ENCODE results near the gene SMYD4. TPM values are rescaled to one million over a fixed set of nuclear protein-coding genes. Genes with fewer than 3 reads are reported as not detected.
A peak's percentile ranks its signal among the peaks of the same experiment; 100 is the strongest.
"Not testable (repeated sequence)": the region's sequence is repeated elsewhere in the genome, so short reads cannot be mapped to it uniquely, and the experiment has no call there.

SMYD4 gene
- total RNA-seq, 1 experiment from 2014 or later, result 10.1 TPM

DNA sequence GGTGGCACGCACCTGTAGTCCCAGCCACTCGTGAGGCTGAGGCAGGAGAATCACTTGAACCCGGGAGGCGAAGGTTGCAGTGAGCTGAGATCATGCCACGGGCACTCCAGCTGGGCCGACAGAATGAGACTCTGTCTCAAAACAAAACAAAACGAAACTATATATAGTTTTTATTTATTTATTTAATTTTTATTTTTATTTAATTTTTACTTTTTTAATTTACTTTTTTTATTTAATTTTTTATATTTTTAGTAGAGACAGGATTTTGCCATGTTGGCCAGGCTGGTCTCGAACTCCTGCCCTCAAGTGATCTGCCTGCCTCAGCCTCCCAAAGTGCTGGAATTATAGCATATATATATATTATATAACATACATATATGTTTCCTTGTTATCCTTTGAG lies 26.8 kb upstream of the SMYD4 start:
- not testable (repeated sequence) for DNase-seq; H3K4me1 ChIP-seq; H3K27me3 ChIP-seq; H3K27ac ChIP-seq; H3K4me3 ChIP-seq; H3K36me3 ChIP-seq; H3K9me3 ChIP-seq (replicated peaks)

DNA sequence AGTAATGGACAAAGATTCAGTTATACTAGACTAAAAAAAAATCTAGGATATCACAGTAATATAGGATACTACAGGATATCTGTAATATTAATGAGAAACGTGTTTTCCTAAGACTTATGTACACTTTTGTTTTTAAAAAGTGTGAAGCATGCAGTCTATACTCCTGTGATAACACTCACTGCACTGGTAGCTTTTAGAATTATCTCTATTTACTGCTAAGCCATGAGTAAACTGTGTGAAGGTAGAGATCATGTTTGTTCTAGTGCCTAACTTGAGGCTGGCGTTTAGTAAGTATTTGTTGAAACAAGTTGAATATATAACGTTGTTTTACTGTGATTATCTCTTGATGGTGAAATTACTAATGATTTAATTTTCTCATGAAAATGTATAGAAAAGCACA lies 24.0 kb upstream of the SMYD4 start:
- Histone ChIP-seq H3K4me3 (no peak overlapping the region), H3K36me3 (peaks cover 9% of the 10 kb centered on the region; the same call in 1 of the 2 replicates), H3K27ac (no peak overlapping the region), H3K27me3 (no peaks in the 10 kb centered on the region), H3K4me1 (no peaks in the 10 kb centered on the region), H3K9me3 (replicated peaks) (no peaks in the 10 kb centered on the region)
- no peak for DNase-seq

DNA sequence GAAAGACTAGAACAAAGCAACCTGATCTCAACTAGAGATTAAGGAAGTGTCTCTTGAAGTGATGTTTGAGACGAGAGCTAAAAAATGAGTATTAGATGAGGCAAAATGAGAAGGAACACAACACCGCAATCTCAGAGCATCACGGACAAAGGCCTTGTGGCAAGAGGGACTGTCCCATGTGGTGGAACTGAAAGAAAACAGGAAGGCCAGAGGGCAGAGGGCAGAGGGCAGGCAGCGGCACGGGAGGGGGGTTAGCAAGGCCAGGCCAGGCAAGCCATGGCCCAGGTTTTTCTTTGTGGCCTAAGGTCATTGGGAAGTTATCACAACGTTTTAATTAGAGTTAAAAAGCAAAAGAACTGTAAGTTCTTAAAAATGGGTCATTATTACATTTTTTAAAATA lies 22.6 kb upstream of the SMYD4 start:
- no peak for DNase-seq

DNA sequence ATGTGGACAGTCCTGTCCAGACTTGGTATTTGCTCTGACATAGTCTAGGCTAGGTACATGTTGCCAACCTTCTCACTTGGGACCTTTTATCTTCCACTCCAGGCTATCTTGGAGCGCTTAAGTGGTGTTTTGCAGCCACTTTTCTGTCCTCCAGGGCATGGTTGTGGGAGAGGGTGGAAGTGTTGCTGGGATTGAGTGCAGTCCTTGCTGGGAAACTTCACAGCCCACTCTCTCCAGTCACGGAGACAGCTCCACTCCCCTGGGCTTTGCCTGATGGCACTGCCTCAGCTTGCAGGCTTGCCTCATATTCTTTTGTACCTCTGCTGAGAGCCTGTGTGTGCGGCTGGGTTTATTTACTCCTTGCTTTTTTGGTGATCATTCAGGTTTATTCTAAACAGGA lies 17.5 kb upstream of the SMYD4 start:
- Histone ChIP-seq H3K27ac (no peak overlapping the region), H3K4me1 (no peaks in the 10 kb centered on the region), H3K27me3 (no peaks in the 10 kb centered on the region), H3K4me3 (no peak overlapping the region), H3K9me3 (replicated peaks) (no peaks in the 10 kb centered on the region), H3K36me3 (peaks cover 20% of the 10 kb centered on the region)
- DNase-seq, result no peak

More for the DNA sequence above, 22.6 kb upstream of the SMYD4 start:
- Histone ChIP-seq H3K4me3 (no peak overlapping the region), H3K4me1 (no peaks in the 10 kb centered on the region), H3K27me3 (no peaks in the 10 kb centered on the region), H3K9me3 (replicated peaks) (no peaks in the 10 kb centered on the region), H3K36me3 (peaks cover 9% of the 10 kb centered on the region; the same call in 1 of the 2 replicates), H3K27ac (no peak overlapping the region)

DNA sequence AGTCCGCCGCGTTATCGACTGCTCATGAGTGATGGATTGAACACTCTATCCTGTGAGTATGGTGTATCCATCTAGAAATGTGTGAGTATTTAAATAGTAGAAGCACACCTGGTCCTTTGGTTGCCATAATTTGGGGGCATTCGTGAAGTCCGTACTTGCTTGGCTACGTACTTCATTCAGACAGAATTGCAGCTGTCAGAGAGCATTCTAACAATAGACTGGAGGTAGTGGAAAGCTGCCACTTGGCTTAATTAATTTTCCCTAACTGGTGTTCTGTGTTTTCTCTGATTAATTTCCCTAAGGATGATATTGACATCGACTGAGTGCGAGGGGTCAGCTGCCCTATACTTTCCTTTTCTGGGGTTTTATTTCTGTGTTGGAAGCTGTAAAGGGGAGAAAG lies 14.2 kb upstream of the SMYD4 start:
- Histone ChIP-seq H3K27ac (no peak overlapping the region), H3K4me3 (no peak overlapping the region), H3K27me3 (no peaks in the 10 kb centered on the region), H3K4me1 (no peaks in the 10 kb centered on the region), H3K36me3 (peaks cover 12% of the 10 kb centered on the region), H3K9me3 (replicated peaks) (no peaks in the 10 kb centered on the region)
- DNase-seq, result no peak

DNA sequence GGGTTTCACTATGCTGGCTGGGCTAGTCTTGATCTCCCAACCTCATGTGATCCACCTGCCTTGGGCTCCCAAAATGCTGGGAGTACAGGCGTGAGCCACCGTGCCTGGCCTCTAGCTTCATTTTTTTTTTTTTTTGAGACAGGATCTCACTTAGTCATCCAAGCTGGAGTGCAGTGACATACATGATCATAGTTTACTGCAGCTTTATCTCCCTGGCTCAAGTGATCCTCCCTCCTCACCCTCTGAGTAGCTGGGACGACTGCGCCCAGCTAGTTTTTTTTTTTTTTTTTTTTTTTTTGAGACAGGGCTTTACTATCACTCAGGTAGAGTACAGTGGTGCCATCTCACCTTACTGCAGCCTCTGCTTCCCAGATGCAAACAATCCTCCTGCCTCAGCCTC lies 9.8 kb upstream of the SMYD4 start:
- DNase-seq, result no peak
- no peaks in the 10 kb centered on the region for H3K4me1 ChIP-seq
- no peak overlapping the region for H3K27ac ChIP-seq
- H3K4me3 ChIP-seq, result no peak overlapping the region
- H3K36me3 ChIP-seq, result peaks cover 7% of the 10 kb centered on the region
- no peaks in the 10 kb centered on the region for H3K9me3 ChIP-seq (replicated peaks)
- H3K27me3 ChIP-seq, result no peaks in the 10 kb centered on the region

DNA sequence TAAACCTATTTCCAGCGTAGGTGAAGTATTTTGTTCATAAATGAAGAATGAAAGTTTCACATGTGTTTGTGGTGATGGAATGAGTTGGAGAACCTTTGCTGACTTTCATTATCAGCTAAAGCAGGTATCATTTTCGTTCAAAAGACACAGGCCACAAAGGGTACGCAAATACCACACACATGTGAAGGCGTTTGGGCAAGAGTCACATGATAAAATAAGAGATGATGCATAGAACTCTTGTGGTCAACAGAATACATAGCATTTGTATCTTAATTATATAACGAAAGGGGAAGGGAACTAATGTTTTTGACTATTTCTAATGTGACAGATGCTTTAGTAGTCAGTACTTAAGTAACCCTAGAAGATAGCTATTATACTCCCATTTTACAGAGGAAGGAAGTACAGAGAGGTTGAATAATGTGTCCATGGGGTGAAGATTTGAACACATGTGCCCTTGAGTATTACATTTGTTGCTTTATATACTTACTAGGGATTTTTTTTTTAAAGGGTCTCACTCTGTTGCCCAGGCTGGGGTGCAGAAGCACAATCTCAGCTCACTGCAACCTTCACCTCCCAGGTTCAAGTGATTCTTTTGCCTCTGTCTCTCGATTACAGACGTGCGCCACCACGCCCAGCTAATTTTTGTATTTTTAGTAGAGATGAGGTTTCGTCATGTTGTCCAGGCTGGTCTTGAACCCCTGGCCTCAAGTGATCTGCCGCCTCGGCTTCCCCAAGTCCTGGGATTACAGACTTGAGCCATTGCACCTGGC lies 4.9 kb upstream of the SMYD4 start:
- Histone ChIP-seq H3K4me1 (no peaks in the 10 kb centered on the region), H3K27me3 (no peaks in the 10 kb centered on the region), H3K27ac (no peak overlapping the region), H3K9me3 (replicated peaks) (no peaks in the 10 kb centered on the region), H3K36me3 (no peaks in the 10 kb centered on the region), H3K4me3 (no peak overlapping the region)
- DNase-seq, result no peak

DNA sequence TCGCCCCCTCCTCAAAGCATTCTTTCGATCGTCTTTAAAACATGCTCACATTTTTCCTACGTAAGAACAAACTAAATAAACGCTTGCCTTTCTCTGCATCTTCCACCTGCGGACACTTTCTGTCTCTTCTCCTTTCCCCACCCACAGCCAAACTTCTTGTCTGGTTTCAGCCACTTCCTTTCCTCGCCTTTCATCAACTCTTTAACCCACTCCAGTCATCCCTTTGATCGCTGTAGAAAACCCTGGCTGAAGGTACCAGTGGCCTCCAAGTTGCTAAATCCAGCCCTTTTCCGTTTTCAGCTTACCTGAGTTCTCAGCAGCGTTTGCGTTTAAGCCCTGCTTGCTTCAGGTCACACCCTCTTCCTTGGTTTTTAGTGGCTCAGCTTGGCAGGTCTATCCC lies 586 bp upstream of the SMYD4 start:
- Histone ChIP-seq H3K27ac (no peak overlapping the region), H3K36me3 (no peaks in the 10 kb centered on the region), H3K4me1 (no peaks in the 10 kb centered on the region), H3K27me3 (no peaks in the 10 kb centered on the region), H3K9me3 (replicated peaks) (no peaks in the 10 kb centered on the region), H3K4me3 (peak overlapping the region; percentile 88)
- DNase-seq, result no peak

DNA sequence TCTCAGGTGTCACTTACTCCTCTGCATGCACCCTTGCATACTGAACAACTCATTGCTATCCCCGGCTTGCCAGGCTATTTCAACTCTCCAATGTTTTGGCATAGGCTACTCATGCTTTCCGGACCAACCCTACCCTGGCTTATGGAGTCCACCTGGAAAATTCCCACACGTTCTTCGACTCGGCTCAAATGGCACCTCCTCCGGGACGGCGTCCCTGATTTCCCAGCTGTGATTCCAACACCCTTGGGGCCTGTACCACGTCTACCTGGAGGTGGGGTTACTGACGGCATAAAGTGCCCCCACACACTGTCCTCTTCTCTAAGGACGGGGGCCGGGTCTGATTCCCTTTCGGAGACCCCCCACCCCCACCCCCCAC lies 498 bp downstream of the SMYD4 start:
- H3K36me3 ChIP-seq, result peaks cover 3% of the 10 kb centered on the region; the same call in 1 of the 2 replicates
- peak in 1 of 2 experiments; percentile 5 for DNase-seq
- no peaks in the 10 kb centered on the region for H3K4me1 ChIP-seq
- H3K9me3 ChIP-seq (replicated peaks), result no peaks in the 10 kb centered on the region
- no peaks in the 10 kb centered on the region for H3K27me3 ChIP-seq
- H3K27ac ChIP-seq, result peak overlapping the region; percentile 42; the same call in 1 of the 2 replicates
- peak overlapping the region; percentile 88 for H3K4me3 ChIP-seq

DNA sequence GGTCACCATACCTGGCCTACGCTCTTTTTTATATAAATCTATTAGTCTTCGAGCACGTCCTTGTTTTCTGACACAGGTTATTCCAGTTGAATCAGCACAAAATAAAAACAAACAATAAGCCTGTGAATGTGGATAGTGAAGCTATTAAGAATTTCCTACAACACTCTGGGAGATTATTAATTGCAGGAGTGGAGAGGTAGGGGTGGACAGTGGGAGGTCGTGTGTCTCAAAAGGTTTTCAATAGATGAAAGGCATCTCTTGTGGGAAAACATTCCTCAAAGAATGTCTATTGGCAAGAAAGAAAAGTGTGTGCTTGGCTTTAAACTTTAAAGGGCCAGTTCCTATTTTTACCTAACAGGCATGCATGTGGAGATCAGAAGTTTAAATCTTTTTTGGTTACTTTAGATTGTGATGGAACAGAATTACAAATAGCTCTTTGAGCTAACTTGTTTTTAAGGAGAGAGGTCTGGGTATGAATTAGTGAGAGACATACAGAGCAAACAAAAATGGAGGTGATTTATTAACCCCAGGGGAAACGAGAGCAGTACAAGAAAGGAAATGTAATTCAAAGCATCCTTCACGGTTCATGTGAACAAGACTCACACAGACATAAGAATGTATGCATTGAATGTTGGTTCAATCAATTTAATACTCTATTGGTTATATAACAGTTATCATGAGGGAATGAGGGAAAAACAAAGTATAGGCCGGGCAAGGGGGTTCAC lies 9.0 kb downstream of the SMYD4 start:
- Histone ChIP-seq H3K4me3 (no peak overlapping the region), H3K4me1 (no peaks in the 10 kb centered on the region), H3K27ac (no peak overlapping the region), H3K9me3 (replicated peaks) (no peaks in the 10 kb centered on the region), H3K36me3 (peaks cover 3% of the 10 kb centered on the region; the same call in 1 of the 2 replicates), H3K27me3 (no peaks in the 10 kb centered on the region)
- DNase-seq, result no peak

DNA sequence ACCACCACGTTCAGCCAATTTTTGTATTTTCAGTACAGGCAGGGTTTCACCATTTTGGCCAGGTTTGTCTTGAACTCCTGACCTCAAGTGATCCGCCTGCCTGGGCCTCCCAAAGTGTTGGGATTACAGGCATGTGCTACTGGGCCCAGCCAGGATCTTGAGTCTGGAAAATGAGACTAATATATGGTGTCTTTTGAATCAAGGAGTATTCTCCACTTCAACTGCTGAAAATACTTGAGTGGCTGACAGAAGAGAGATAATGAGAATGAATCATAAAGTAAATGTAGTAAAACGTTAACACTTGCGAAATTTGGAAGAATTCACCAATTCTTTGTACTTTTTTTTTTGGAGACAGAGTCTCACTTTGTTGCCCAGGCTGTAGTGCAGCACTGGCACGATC lies 16.6 kb downstream of the SMYD4 start:
- no peaks in the 10 kb centered on the region for H3K4me1 ChIP-seq
- no peak overlapping the region for H3K4me3 ChIP-seq
- no peaks in the 10 kb centered on the region for H3K27me3 ChIP-seq
- no peaks in the 10 kb centered on the region for H3K36me3 ChIP-seq
- DNase-seq, result no peak
- no peak overlapping the region for H3K27ac ChIP-seq
- H3K9me3 ChIP-seq (replicated peaks), result no peaks in the 10 kb centered on the region

DNA sequence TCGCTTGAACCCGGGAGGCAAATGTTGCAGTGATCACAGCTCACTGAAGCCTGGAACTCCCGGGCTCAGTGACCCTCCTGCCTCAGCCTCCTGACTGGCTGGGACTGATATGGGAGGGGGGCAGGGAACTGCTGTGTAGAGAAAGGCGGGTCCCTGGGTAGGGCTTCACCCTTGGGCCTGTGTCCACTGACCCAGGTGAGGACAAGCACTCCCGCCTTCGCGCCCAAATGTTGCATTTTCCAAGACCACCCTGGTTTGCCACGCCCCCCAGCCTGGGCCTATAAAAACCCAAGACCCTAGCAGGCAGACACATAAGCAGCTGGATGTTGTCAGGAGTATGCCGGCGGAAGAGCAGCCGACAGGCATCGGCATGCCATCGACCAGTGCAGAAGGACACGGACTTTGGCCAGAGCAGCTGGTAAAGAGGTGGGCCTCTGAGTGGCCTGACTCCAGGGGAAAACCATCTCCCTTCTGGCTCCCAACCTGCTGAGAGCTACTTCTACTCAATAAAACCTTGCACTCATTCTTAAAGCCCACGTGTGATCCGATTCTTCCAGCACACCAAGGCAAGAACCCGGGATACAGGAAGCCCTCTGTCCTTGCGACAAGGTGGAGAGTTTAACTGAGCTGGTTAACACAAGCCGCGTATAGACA lies 19.1 kb downstream of the SMYD4 start:
- H3K36me3 ChIP-seq, result no peaks in the 10 kb centered on the region
- no peak overlapping the region for H3K4me3 ChIP-seq
- no peaks in the 10 kb centered on the region for H3K9me3 ChIP-seq (replicated peaks)
- no peaks in the 10 kb centered on the region for H3K27me3 ChIP-seq
- no peak overlapping the region for H3K27ac ChIP-seq
- no peaks in the 10 kb centered on the region for H3K4me1 ChIP-seq
- DNase-seq, result no peak

DNA sequence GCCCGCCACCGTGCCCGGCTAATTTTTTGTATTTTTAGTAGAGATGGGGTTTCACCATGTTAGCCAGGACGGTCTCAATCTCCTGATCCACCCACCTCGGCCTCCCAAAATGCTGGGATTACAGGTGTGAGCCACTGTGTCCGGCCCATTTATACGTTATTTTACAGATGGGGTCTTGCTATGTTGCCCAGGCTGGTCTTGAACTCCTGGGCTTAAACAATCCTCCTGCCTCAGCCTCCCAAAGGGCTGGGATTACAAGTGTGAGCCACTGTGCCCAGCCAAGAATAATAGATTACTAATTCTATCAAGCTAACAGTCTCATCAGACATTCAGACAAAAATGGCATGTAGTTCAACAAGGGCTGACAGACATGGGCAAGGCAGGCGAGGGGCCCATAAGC lies 19.9 kb downstream of the SMYD4 start:
- not testable (repeated sequence) for H3K4me3 ChIP-seq; H3K4me1 ChIP-seq; DNase-seq; H3K27me3 ChIP-seq; H3K27ac ChIP-seq; H3K36me3 ChIP-seq; H3K9me3 ChIP-seq (replicated peaks)

DNA sequence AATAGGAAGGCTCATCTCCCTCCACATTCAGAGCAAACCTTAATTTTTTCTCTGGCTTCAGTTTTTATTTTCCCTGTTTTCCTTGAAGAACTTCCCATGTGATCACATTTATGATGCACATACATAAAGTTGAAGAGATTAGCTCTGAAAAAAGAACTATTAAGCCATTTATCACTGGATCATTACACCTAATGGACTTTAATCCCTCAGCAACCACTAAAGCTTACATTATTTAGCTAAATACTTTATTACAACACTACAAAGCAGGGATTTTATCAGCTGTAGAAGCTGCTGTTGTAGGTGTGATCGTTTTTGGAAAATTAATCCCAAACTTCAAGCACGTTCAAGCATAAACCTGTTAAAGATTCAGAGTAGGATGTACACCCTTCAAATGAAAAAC lies 21.1 kb downstream of the SMYD4 start:
- Histone ChIP-seq H3K36me3 (no peaks in the 10 kb centered on the region), H3K4me1 (no peaks in the 10 kb centered on the region), H3K4me3 (no peak overlapping the region), H3K27me3 (no peaks in the 10 kb centered on the region), H3K27ac (no peak overlapping the region), H3K9me3 (replicated peaks) (no peaks in the 10 kb centered on the region)
- DNase-seq, result no peak

DNA sequence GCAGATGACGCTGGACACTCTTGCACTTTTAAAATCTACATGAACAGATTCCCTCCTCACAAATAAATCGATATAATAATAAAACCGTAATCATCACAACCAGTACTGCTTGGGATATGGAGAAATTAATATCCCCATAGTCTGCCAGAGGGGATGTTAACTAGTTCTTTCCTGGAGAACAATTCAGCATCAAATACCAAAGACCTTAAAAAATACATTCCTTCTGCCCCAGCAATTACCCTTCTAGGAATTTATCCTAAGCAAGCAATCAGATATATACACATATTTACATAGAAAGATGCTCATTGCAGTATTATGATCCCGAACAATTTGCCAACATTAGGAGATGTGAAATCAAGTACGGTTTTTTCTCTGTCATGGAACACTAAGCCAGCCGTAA lies 21.8 kb downstream of the SMYD4 start:
- Histone ChIP-seq H3K9me3 (replicated peaks) (no peaks in the 10 kb centered on the region), H3K27me3 (no peaks in the 10 kb centered on the region), H3K27ac (no peak overlapping the region), H3K4me1 (no peaks in the 10 kb centered on the region), H3K4me3 (no peak overlapping the region), H3K36me3 (no peaks in the 10 kb centered on the region)
- no peak for DNase-seq

Data from SJCRH30 (cell line).